ENCODE data around the gene NXPH4. TPM values are rescaled to one million over a fixed set of nuclear protein-coding genes. Genes with fewer than 3 reads are reported as not detected.

The NXPH4 gene
- total RNA-seq, 2 experiments from 2014 or later: 0.41 to 0.45 TPM

DNA sequence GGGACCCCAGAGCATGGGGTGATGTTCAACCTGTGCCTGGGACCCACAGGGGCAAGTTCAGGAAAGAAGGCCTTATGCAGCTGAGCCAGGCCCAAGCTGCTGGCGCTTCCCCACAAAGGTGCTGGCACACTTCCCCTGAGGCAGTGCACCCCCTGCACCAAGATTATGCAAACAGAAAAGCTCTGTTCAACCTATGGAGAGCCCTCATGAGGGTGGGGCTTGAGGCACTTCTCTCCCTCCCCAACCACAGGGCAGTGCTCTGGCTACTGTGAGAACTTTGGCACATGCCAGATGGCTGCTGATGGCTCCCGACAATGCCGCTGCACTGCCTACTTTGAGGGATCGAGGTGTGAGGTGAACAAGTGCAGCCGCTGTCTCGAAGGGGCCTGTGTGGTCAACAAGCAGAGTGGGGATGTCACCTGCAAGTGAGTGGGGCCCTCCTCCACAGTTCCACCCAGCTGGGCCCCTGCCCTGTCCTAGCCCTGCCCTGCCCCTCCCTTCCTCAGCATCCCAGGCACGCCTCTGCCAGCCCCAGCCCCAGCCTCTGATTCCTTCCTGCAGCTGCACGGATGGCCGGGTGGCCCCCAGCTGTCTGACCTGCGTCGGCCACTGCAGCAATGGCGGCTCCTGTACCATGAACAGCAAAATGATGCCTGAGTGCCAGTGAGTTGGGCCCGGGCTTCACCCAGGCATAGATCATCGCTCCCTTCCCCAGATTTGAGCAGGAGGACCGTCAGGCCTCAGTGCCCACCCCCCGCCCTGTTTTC is 5.5 kb upstream of the NXPH4 start:
- H3K4me3 Mint-ChIP-seq: no peak overlapping the region
- intact Hi-C loops (cut with micrococcal nuclease): no loop called here
- TF ChIP-seq, protein P1, sequence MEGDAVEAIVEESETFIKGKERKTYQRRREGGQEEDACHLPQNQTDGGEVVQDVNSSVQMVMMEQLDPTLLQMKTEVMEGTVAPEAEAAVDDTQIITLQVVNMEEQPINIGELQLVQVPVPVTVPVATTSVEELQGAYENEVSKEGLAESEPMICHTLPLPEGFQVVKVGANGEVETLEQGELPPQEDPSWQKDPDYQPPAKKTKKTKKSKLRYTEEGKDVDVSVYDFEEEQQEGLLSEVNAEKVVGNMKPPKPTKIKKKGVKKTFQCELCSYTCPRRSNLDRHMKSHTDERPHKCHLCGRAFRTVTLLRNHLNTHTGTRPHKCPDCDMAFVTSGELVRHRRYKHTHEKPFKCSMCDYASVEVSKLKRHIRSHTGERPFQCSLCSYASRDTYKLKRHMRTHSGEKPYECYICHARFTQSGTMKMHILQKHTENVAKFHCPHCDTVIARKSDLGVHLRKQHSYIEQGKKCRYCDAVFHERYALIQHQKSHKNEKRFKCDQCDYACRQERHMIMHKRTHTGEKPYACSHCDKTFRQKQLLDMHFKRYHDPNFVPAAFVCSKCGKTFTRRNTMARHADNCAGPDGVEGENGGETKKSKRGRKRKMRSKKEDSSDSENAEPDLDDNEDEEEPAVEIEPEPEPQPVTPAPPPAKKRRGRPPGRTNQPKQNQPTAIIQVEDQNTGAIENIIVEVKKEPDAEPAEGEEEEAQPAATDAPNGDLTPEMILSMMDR (IDR thresholded peaks at IDR 0.05): no peak

DNA sequence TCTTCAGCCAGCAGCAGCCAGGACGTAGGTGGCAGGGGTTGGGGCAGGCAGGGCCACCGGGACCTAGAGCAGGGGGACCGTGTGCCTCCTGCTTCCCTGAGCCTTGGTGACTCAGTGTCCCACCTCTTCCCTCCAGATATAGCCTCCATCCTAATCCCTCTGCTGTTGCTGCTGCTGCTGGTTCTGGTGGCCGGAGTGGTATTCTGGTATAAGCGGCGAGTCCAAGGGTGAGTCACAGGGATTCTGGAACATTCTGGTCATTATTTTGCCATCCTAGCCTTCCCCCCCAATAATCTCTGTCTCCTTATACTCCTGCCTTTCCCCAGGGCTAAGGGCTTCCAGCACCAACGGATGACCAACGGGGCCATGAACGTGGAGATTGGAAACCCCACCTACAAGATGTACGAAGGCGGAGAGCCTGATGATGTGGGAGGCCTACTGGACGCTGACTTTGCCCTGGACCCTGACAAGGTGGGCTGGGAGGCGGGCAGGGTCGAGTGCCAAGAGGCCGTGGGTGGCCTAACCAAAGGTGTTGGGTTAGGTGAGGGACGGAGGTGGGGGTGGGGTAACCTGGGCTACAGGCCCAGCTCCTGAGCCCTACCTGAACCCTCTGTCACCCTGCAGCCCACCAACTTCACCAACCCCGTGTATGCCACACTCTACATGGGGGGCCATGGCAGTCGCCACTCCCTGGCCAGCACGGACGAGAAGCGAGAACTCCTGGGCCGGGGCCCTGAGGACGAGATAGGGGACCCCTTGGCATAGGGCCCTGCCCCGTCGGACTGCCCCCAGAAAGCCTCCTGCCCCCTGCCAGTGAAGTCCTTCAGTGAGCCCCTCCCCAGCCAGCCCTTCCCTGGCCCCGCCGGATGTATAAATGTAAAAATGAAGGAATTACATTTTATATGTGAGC is 4.5 kb upstream of the NXPH4 start:
- intact Hi-C loops (cut with micrococcal nuclease): no loop called here
- ChIA-PET CTCF (interaction anchor here (1.0 to 8.8 kb wide), 5 partner anchors 21 to 38 kb away, joined by 3 to 397 read pairs (median 17); partner anchors contain the start of gene STAC3), POLR2A (interaction anchor here (8.2 kb wide), 1 partner anchor 28 kb away, joined by 99 read pairs; a partner anchor contains a TSS)
- Mint-ChIP-seq H3K36me3 (ENCODE audit: low read depth) (no peaks in the 10 kb centered on the region), H3K27ac (no peak overlapping the region), H3K4me3 (no peak overlapping the region), H3K4me1 (ENCODE audit: low read depth) (peaks cover 23% of the 10 kb centered on the region), H3K27me3 (peaks cover 29% of the 10 kb centered on the region), H3K9me3 (no peaks in the 10 kb centered on the region)
- TF ChIP-seq, protein P1 (IDR thresholded peaks at IDR 0.05): no peak
- ATAC-seq (no peak), DNase-seq (no peak)

More for the DNA sequence above, 5.5 kb upstream of the NXPH4 start:
- peaks cover 28% of the 10 kb centered on the region for H3K27me3 Mint-ChIP-seq
- H3K36me3 Mint-ChIP-seq (ENCODE audit: low read depth): no peaks in the 10 kb centered on the region
- ChIA-PET POLR2A (no interaction called here), CTCF (interaction anchor here (0.7 to 1.0 kb wide), 2 partner anchors 22 to 28 kb away, joined by 3 read pairs; no protein-coding TSS in a partner anchor)
- H3K27ac Mint-ChIP-seq: no peak overlapping the region
- no peak for DNase-seq
- no peak for ATAC-seq
- H3K9me3 Mint-ChIP-seq: no peaks in the 10 kb centered on the region
- peaks cover 23% of the 10 kb centered on the region for H3K4me1 Mint-ChIP-seq (ENCODE audit: low read depth)

DNA sequence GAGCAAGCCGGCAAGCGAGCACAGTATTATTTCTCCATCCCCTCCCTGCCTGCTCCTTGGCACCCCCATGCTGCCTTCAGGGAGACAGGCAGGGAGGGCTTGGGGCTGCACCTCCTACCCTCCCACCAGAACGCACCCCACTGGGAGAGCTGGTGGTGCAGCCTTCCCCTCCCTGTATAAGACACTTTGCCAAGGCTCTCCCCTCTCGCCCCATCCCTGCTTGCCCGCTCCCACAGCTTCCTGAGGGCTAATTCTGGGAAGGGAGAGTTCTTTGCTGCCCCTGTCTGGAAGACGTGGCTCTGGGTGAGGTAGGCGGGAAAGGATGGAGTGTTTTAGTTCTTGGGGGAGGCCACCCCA is 3.9 kb upstream of the NXPH4 start:
- no peak overlapping the region for H3K4me3 Mint-ChIP-seq
- peaks cover 34% of the 10 kb centered on the region for H3K27me3 Mint-ChIP-seq
- no peak for DNase-seq
- H3K9me3 Mint-ChIP-seq: no peaks in the 10 kb centered on the region
- no peak for ATAC-seq
- CTCF ChIA-PET: interaction anchor here (1.0 to 8.8 kb wide), 16 partner anchors 9 to 239 kb away, joined by 3 to 397 read pairs (median 8); partner anchors contain the start of genes LRP1, SHMT2, STAC3 and STAT6
- POLR2A ChIA-PET: interaction anchor here (8.2 kb wide), 1 partner anchor 27 kb away, joined by 99 read pairs; a partner anchor contains a TSS
- TF ChIP-seq, protein P1 (IDR thresholded peaks at IDR 0.05): no peak
- intact Hi-C loops (cut with micrococcal nuclease): loop anchor here (1.0 kb wide), 1 partner anchor 31 kb away; no protein-coding TSS in a partner anchor
- H3K36me3 Mint-ChIP-seq (ENCODE audit: low read depth): no peaks in the 10 kb centered on the region
- H3K4me1 Mint-ChIP-seq (ENCODE audit: low read depth): peaks cover 27% of the 10 kb centered on the region
- H3K27ac Mint-ChIP-seq: no peak overlapping the region

DNA sequence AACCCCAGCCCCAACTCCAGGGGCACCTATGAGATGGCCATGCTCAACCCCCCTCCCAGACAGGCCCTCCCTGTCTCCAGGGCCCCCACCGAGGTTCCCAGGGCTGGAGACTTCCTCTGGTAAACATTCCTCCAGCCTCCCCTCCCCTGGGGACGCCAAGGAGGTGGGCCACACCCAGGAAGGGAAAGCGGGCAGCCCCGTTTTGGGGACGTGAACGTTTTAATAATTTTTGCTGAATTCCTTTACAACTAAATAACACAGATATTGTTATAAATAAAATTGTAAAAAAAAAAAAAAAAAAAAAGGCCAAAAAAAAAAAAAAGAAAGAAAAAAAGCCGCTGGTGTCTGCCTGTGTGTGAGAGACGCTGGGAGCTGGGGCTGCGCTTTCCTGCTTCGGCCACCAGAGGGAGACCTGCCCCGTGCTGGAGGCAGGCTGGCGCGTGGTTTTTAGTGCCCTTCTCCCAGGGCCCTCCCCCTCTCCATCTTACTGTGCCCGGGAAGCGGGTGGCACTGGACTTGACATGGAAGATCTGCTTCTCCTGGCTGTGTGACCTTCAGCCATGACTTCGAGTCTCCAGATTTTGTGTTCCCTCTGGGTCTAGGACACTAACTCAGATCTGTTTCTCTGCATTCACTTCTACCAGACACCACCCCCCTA is 3.4 kb upstream of the NXPH4 start:
- no peaks in the 10 kb centered on the region for H3K36me3 Mint-ChIP-seq (ENCODE audit: low read depth)
- TF ChIP-seq, protein P1 (IDR thresholded peaks at IDR 0.05): peak; percentile 92
- H3K4me1 Mint-ChIP-seq (ENCODE audit: low read depth): peaks cover 27% of the 10 kb centered on the region
- peak; percentile 89 for DNase-seq
- peak; percentile 71 for ATAC-seq
- peaks cover 38% of the 10 kb centered on the region for H3K27me3 Mint-ChIP-seq
- no peaks in the 10 kb centered on the region for H3K9me3 Mint-ChIP-seq
- H3K4me3 Mint-ChIP-seq: no peak overlapping the region
- ChIA-PET CTCF (interaction anchor here (0.8 to 8.8 kb wide), 35 partner anchors 8 to 263 kb away, joined by 3 to 397 read pairs (median 4); partner anchors contain the start of genes GLI1, LRP1, SHMT2 and STAC3), POLR2A (interaction anchor here (1.0 to 8.2 kb wide), 3 partner anchors 17 to 27 kb away, joined by 3 to 99 read pairs (median 13); partner anchors contain the start of gene SHMT2)
- H3K27ac Mint-ChIP-seq: no peak overlapping the region
- intact Hi-C loops (cut with micrococcal nuclease): loop anchor here (1.0 kb wide), 1 partner anchor 30 kb away; no protein-coding TSS in a partner anchor

All from activated CD8-positive, alpha-beta T cell treated with anti-CD3 and anti-CD28 coated beads for 36 hours (primary cell).